Stomach (tissue), 9 donors: ENCODE results near the gene SMAD9. TPM values are rescaled to one million over a fixed set of nuclear protein-coding genes. Genes with fewer than 3 reads are reported as not detected.

ENCODE experiments used
- DNase-seq, 2 donors: peaks; one replicate each; pipeline versions ENCODE4 v3.0.0 to v3.0.0-alpha.2; 2013 to 2019
- H3K27ac ChIP-seq, 5 donors: fragments of 200-600 bp in 4 of 5; sonication (generic) in 4 of 5; one replicate each; pipeline ENCODE4 v1.5.1; 2013 to 2019; ENCODE audit warnings: mild to moderate bottlenecking in 1 of 5, moderate library complexity in 1 of 5
- H3K27me3 ChIP-seq, 3 donors: fragments of 200-600 bp; sonication (generic); one replicate each; pipeline ENCODE4 v1.5.1; 2017 to 2019; ENCODE audit warnings: mixed run types in 1 of 3
- H3K36me3 ChIP-seq, 4 donors: fragments of 200-600 bp; sonication (generic); 1 replicate in 3 of 4; 2 replicates in 1 of 4; pipeline ENCODE4 v1.5.1; 2016 to 2019
- H3K4me1 ChIP-seq, 4 donors: fragments of 200-600 bp; sonication (generic); one replicate each; pipeline ENCODE4 v1.5.1; 2016 to 2019
- H3K4me3 ChIP-seq, 4 donors: fragments of 200-600 bp; sonication (generic) in 3 of 4; one replicate each; pipeline ENCODE4 v1.5.1; 2016 to 2019; ENCODE audit warnings: mild to moderate bottlenecking in 1 of 4
- H3K9me3 ChIP-seq, 4 donors: fragments of 200-600 bp; sonication (generic); one replicate each; pipeline ENCODE4 v1.5.1; 2016 to 2019
- EP300 ChIP-seq: sonication (generic); formaldehyde crosslinking; IDR thresholded peaks from one replicate; pipeline ENCODE4 v1.6.1; 2017; ENCODE audit warnings: antibody characterized with exemption
- POLR2A ChIP-seq, 4 donors: fragments of 450-650 bp; IDR thresholded peaks; one replicate each; pipeline ENCODE4 v1.6.1; 2016; ENCODE audit warnings: antibody characterized with exemption in 4 of 4, control low read depth in 2 of 4, mild to moderate bottlenecking in 1 of 4, moderate library complexity in 1 of 4
- POLR2AphosphoS5 ChIP-seq, 3 donors: sonication (generic); formaldehyde crosslinking; IDR thresholded peaks; one replicate each; pipeline ENCODE4 v1.6.1; 2016; ENCODE audit warnings: antibody characterized with exemption in 3 of 3
- WGBS, 5 donors: extraction: QIAGEN DNeasy Blood & Tissue Kit in 3 of 5; methylation state at CpG; one replicate each; pipeline versions ENCODE4 v1.1.5 to v1.1.7; 2013 to 2018; 5-methylcytosine and 5-hydroxymethylcytosine counted together
- intact Hi-C: fragments of 100-400 bp; cut with DNase I; formaldehyde crosslinking; loops from one replicate; pipeline ENCODE4 v1.15.1; 2023; ENCODE audit warnings: low total_unique reads
- polyA plus RNA-seq, 3 donors: library from polyadenylated mRNA; stranded (reverse); fragments of 200-250 nt; gene quantifications; one replicate each; pipeline ENCODE4 v1.2.3, GENCODE V29; 2013
- total RNA-seq, 5 donors: library from RNA; depleted of rRNA; stranded (reverse); fragments of >200 nt; gene quantifications; one replicate each; pipeline versions ENCODE4 v1.1.0 to v1.2.3, GENCODE V29; 2014 to 2016
- TF ChIP-seq, protein P1 (sequence below), 7 experiments: fragments of 450-650 bp in 4 of 7; fragments of 200-600 bp in 3 of 7; sonication (generic) in 3 of 7; IDR thresholded peaks; one replicate each; pipeline ENCODE4 v1.5.1; 2016 to 2019; ENCODE audit warnings: antibody characterized with exemption in 7 of 7, control low read depth in 2 of 7, mild to moderate bottlenecking in 1 of 7
- donor health status: healthy with polysubstance abuse.
- donor health status: Bipolar disorder and iron deficiency.
- donor health status: healthy.

The SMAD9 gene
- total and polyA plus RNA-seq, 8 donors: 1.6 to 21.5 (median 8.1) TPM

GRCh38 chr13:36818804-36819738, 101.0 kb downstream of the SMAD9 start, which contains the start of gene RFXAP:
Gene RFXAP (plus strand): TSS chr13:36819222. CDS start chr13:36819358, 136 bp downstream.
- TF ChIP-seq POLR2AphosphoS5 (IDR thresholded peaks at IDR 0.05) (peak; percentile 53 to 87 (median 61)), EP300 (no peak), POLR2A (IDR thresholded peaks at IDR 0.05) (no peak)
- TF ChIP-seq, protein P1, sequence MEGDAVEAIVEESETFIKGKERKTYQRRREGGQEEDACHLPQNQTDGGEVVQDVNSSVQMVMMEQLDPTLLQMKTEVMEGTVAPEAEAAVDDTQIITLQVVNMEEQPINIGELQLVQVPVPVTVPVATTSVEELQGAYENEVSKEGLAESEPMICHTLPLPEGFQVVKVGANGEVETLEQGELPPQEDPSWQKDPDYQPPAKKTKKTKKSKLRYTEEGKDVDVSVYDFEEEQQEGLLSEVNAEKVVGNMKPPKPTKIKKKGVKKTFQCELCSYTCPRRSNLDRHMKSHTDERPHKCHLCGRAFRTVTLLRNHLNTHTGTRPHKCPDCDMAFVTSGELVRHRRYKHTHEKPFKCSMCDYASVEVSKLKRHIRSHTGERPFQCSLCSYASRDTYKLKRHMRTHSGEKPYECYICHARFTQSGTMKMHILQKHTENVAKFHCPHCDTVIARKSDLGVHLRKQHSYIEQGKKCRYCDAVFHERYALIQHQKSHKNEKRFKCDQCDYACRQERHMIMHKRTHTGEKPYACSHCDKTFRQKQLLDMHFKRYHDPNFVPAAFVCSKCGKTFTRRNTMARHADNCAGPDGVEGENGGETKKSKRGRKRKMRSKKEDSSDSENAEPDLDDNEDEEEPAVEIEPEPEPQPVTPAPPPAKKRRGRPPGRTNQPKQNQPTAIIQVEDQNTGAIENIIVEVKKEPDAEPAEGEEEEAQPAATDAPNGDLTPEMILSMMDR (IDR thresholded peaks at IDR 0.05): peak in 3 of 7 experiments; percentile 8 to 21 (median 19)
- Histone ChIP-seq H3K9me3 (no peaks in the 10 kb centered on the region), H3K4me1 (peaks cover 11 to 55% (median 32%) of the 10 kb centered on the region in 4 donors), H3K4me3 (peak within 1 kb of the TSS; percentile 69 to 95 (median 80)), H3K36me3 (no peaks in the 10 kb centered on the region), H3K27me3 (no peaks in the 10 kb centered on the region), H3K27ac (peak within 1 kb of the TSS; percentile 69 to 88 (median 82))
- 0 to 1% (median 0%) methylated on average over 34 to 78 of the region's 78 CpGs for WGBS, 5 donors
- intact Hi-C loops: no loop called here
- peak; percentile 93 to 97 for DNase-seq

DNA sequence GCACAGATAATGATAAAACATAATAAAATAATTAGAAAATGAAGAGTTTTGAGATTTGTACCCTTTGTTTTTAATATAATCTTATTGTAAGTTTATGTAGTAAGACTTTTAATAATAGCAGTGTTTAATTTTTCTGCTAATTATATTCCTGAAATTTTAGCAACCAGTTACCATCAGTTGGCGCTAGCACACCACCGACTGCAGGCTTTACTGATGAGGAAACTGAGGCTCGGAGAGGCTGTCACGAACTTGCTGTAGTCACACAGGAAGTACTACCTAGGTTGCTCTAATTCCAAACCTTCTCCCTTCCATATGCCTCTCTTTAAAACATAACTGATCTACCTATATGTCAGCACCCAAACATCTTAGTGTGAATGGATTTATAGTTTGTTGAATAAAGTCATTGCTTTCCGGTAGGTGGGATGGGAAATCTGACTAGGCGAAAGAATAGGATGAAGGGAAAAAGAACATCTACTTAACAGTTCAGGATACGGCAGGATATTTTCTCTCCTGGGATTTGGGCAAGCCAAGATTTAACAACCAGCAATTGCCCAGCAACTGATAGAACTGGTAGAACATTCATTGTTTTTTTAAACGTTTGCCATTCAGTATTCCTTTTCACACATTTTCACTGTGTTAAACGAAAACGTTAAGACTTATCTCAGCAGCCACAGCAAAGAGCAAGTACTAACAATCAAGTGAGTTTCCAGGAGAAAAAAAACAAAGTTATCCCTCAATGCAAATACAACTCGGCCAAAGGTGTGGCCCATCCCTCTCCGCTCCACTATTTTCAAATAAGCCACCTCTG, 101.8 kb downstream of the SMAD9 start:
- peak overlapping the region; percentile 69 to 95 (median 80) for H3K4me3 ChIP-seq
- intact Hi-C loops: no loop called here
- no peaks in the 10 kb centered on the region for H3K36me3 ChIP-seq
- peak in 1 of 2 donors; percentile 16 for DNase-seq
- TF ChIP-seq, protein P1 (IDR thresholded peaks at IDR 0.05): no peak
- TF ChIP-seq POLR2AphosphoS5 (IDR thresholded peaks at IDR 0.05) (no peak), POLR2A (IDR thresholded peaks at IDR 0.05) (no peak), EP300 (no peak)
- WGBS, 5 donors: 24 to 37% (median 29%) methylated on average over 12 of the region's 12 CpGs
- no peaks in the 10 kb centered on the region for H3K27me3 ChIP-seq
- H3K27ac ChIP-seq: peak overlapping the region; percentile 69 to 88 (median 82)
- H3K9me3 ChIP-seq: no peaks in the 10 kb centered on the region
- H3K4me1 ChIP-seq: peaks cover 11 to 48% (median 29%) of the 10 kb centered on the region in 4 donors

DNA sequence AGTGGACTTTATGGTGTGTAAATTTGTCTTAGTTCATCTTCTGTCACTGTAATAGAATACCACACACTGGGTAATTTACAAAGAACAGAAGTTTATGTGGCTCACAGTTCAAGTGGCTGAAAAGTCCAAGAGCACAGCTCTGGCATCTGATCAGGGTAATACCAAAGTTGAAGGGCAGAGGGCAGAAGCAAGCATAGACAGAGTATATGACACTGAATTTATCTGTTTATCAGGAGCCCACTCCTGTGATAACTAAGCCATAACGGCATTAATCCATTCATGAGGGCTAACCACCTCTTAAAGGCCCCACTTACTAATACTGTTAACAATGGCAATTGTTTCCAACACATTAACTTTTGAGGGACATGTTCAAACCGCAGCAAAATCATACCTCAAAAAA, 105.0 kb downstream of the SMAD9 start:
- Histone ChIP-seq H3K27me3 (no peaks in the 10 kb centered on the region), H3K36me3 (no peaks in the 10 kb centered on the region), H3K9me3 (no peaks in the 10 kb centered on the region), H3K27ac (no peak overlapping the region), H3K4me3 (no peak overlapping the region), H3K4me1 (peaks cover under 1 to 17% (median 8%) of the 10 kb centered on the region in 4 donors)
- no peak for DNase-seq
- whole genome bisulfite sequencing, 5 donors: 58 to 74% (median 71%) methylated on average over 2 of the region's 2 CpGs
- TF ChIP-seq POLR2A (IDR thresholded peaks at IDR 0.05): no peak
- no peak for TF ChIP-seq POLR2AphosphoS5 (IDR thresholded peaks at IDR 0.05)
- no peak for TF ChIP-seq EP300
- TF ChIP-seq, protein P1 (IDR thresholded peaks at IDR 0.05): no peak
- intact Hi-C loops: no loop called here

GRCh38 chr13:36814465-36814864, 105.6 kb downstream of the SMAD9 start:
- no peak overlapping the region for H3K4me3 ChIP-seq
- intact Hi-C loops: no loop called here
- H3K4me1 ChIP-seq: peaks cover 0 to 12% (median 3%) of the 10 kb centered on the region in 4 donors
- no peaks in the 10 kb centered on the region for H3K9me3 ChIP-seq
- peak in 1 of 2 donors; percentile 76 for DNase-seq
- H3K36me3 ChIP-seq: no peaks in the 10 kb centered on the region
- WGBS, 5 donors: 16 to 30% (median 22%) methylated on average over 9 of the region's 9 CpGs
- no peak overlapping the region for H3K27ac ChIP-seq
- TF ChIP-seq POLR2AphosphoS5 (IDR thresholded peaks at IDR 0.05) (no peak), EP300 (no peak), POLR2A (IDR thresholded peaks at IDR 0.05) (no peak)
- TF ChIP-seq, protein P1 (IDR thresholded peaks at IDR 0.05): no peak
- no peaks in the 10 kb centered on the region for H3K27me3 ChIP-seq
